ENCODE data around the gene DTL. TPM values are rescaled to one million over a fixed set of nuclear protein-coding genes. Genes with fewer than 3 reads are reported as not detected.

The DTL gene
- total RNA-seq, 1 donor from 2014 or later: 49.8 TPM

GRCh38 chr1:212082765-212083406 lies 47.3 kb downstream of the DTL start:
- intact Hi-C loops (cut with micrococcal nuclease): loop anchor here (5.0 kb wide), 1 partner anchor 44 kb away; no protein-coding TSS in a partner anchor

GRCh38 chr1:212089560-212090163 lies 54.1 kb downstream of the DTL start:
- intact Hi-C loops (cut with micrococcal nuclease): no loop called here

DNA sequence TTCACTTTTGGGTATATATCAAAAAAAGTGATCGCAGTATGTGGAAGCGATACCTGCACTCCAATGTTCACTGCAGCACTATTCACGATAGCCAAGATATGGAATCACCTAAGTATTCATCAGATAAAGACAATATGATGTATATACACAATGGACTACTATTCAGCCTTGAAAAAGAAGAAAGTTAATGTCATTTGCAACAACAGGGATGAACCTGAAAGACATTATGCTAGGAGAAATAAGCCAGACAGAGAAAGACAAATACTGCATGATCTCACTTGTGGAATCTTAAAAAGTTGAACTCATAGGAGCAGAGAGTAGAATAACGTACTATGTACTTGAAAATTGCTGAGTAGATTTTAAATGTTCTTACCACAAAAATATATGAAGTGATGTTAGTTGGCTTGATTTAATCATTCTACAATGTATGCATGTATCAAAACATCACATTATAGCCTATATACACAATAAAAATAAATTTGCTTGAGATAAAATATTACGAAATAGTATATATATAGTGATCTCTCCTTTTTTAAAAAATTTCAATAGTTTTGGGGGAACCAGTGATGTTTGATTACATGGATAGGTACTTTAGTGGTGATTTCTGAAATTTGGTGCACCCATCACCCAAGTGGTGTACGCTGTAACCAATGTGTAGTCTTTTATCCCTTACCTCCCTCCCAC lies 56.0 kb downstream of the DTL start:
- intact Hi-C loops (cut with micrococcal nuclease): no loop called here

DNA sequence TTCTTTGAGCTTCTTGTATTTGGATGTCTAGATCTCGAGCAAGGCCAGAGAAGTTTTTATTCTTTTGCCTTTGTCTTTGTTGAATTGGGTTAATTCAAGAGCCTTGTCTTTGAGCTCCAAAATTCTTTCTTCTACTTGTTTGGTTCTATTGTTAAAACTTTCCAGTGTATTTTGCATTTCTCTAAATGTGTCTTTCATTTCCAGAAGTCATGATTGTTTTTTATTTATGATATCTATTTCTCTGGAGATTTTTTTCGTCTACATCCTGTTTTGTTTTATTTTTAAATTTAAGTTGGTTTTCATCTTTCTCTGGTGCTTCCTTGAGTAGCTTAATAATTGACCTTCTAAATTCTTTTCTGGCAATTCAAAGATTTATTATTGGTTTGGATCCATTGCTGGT lies 61.8 kb downstream of the DTL start:
- intact Hi-C loops (cut with micrococcal nuclease): no loop called here

DNA sequence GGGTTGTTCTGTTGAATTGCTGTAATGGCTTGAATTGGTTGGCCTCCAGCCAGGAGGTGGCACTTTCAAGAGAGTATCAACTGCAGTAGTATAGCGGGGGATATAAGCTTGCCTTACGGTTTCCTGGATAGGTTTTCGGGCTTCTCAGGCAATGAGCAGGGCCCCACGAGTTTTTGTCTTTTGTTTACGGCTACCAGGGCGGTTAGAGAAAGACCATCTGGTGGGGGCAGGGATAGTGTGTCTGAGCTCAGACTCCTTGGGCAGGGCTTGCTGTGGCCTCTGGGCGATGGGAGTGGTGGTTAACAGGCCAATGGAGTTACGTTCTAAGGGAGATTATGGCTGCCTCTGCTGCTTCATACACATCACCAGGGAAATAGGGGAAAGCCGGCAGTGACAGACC lies 62.8 kb downstream of the DTL start:
- intact Hi-C loops (cut with micrococcal nuclease): no loop called here

GRCh38 chr1:212098771-212099170 lies 63.2 kb downstream of the DTL start:
- intact Hi-C loops (cut with micrococcal nuclease): no loop called here

GRCh38 chr1:212101251-212101650 lies 65.7 kb downstream of the DTL start:
- intact Hi-C loops (cut with micrococcal nuclease): no loop called here

DNA sequence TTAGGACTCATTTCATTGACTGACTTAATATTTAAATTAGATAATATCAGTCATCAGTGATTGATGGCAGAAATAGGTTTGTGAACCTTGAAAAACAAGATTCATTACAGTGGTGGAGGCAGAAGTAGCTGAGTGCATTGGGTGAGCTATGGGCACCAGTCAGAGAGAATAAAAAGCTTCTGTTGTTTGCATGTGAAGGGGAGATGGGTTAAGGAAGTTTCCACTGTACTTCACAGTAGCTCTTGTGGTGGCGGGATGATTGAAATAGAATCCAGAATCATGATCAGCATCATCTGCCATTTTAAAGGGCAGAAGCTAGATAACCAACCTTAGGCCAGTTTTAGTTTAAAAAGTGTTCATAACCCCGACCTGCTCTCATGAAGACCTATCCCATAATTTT lies 66.2 kb downstream of the DTL start:
- intact Hi-C loops (cut with micrococcal nuclease): no loop called here

DNA sequence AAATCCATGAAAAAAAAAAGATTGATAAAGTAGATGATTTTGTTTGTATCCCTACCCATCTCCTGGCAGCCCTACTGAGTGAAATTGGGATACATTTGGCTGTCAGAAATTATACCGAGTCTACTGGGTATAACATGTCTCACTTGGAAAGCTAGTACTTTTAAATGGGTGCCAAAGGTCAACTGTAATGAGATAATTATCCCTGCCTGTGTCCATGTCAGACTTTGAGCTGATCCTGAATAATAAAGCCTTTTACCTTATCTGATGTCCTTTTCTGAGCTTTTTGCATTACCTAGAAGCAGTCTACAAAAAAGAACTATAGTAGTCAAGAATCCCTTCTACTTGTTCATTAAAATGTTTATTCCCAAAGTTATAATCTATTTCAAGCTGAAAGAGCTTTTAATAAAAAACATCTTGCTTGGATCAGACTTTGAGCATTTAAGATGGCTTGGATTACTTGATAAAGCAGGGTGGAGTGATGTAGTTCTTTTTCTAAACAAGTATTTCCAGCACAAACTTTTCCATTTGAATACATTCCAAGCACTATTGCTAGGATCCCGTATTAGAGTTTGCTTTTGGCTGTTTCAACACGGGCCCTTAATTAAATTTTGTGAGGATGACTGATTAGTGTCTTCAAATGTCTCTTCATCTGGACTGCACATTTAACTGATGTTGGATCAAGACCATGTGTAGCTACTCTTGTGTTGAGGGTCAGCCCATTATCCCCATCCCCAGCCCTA lies 69.2 kb downstream of the DTL start:
- intact Hi-C loops (cut with micrococcal nuclease): loop anchor here (2.0 kb wide), 1 partner anchor 14 kb away; no protein-coding TSS in a partner anchor

GRCh38 chr1:212106286-212106792 lies 70.8 kb downstream of the DTL start:
- intact Hi-C loops (cut with micrococcal nuclease): no loop called here

DNA sequence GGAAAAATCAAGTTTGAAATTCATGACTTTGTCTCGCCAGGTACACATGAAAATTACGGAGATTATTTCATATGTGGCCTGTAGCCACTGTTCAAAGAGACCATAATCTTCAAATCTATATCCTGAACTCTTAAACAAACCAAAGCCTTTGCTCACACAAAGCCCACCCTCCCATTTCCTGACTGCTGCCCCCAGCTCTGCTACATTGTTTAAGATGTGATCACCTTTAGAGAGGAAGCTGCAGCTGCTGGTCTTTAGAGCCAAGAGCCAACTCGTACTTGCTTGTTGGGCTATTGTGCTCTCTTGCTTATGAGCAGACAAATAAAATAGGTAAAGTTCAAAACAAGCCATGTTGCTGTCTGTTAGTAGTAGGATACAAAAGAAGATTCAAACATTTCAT lies 71.9 kb downstream of the DTL start:
- intact Hi-C loops (cut with micrococcal nuclease): no loop called here

DNA sequence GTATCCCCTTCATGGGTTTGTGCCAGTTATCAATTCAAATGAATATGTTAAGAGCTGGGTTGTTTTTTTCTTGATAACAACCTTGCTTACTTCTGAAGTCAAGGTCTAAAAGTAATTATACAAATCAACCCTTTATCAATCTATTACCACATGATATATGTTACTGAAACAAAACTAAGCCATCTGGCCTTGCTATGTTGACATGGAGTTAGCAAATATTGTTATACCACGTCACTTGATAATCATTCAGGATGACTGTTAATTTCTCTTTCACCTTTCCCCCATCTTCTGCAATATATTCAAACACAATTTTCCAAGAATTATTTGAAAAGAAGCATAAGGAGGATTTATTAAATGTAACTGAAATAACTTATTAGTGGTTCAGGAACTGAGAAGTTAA lies 72.6 kb downstream of the DTL start:
- intact Hi-C loops (cut with micrococcal nuclease): no loop called here

DNA sequence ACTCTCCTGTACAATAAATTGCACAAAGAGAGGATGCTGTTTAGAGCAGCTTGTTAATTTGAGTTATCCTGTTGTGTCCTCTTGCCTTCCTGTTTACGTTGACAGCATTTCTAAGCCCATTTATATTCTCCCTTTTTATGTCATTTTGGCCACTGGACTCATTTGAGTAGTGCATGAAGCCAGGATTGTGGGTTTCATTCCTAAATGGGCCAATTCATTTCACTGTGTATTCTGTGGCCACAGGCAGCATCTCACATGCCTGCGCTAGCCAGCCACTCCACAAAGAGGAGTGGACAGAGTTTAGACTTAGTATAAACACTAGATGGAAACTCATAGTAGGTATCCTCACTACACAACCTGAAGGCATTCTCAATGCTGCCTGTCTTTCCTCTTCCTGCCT lies 73.4 kb downstream of the DTL start:
- intact Hi-C loops (cut with micrococcal nuclease): no loop called here

DNA sequence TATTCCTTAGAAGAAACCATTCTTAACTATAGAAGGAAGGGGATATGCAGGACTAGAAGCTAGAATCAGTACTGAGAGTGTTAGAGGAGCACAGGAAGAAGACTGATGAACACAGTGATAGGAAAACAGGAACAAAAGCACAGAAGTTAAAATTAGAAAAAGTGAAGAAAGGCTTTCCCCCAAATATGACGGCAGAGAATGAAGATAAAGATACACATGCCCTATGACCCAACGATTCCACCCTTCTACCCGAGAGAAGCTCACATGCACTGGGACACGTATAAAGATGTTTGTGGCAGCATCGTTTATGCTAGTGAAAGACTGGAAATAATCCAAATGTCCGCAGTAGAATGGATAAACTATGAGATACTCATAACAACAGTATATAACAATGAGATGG lies 74.2 kb downstream of the DTL start:
- intact Hi-C loops (cut with micrococcal nuclease): no loop called here

DNA sequence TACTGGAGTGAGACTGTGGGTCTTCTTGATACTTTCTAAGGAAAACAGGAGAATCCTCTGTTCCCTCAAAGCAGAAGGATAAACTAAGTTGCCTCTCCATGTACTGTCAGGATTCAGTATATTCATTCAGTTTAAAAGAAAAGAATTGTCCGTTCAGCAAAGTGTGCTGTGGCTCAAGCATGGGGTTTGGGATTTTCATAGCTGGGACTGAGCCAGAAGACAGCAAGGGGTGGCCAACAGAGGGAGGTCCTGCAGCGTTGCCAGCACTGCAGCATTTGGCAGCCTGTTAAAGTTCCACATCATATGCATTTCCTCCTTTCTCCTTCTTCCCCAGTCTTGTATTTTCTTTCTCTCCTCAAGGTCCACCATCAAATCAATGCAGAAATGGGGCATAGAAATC lies 75.1 kb downstream of the DTL start:
- intact Hi-C loops (cut with micrococcal nuclease): no loop called here

DNA sequence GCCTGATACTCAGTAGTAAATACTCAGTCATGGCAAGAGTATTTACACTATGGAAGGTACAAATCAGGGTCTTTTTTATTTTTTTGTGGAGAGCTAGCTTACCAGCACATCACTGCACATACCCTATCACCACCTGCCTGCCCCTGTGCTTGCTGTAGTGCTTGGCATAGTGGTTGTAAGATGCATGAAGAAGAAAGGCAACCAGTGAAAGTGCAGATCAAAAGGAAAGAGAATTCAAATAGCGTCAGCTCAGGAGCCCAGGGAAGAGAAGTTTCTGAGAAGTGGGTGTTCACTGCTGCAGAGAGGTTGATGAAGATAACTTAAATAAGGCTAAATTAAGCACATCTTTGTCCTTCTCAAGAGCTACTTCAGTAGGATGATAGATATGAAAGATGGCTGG lies 76.0 kb downstream of the DTL start:
- intact Hi-C loops (cut with micrococcal nuclease): no loop called here

GRCh38 chr1:212113706-212114105 lies 78.2 kb downstream of the DTL start:
- intact Hi-C loops (cut with micrococcal nuclease): no loop called here

DNA sequence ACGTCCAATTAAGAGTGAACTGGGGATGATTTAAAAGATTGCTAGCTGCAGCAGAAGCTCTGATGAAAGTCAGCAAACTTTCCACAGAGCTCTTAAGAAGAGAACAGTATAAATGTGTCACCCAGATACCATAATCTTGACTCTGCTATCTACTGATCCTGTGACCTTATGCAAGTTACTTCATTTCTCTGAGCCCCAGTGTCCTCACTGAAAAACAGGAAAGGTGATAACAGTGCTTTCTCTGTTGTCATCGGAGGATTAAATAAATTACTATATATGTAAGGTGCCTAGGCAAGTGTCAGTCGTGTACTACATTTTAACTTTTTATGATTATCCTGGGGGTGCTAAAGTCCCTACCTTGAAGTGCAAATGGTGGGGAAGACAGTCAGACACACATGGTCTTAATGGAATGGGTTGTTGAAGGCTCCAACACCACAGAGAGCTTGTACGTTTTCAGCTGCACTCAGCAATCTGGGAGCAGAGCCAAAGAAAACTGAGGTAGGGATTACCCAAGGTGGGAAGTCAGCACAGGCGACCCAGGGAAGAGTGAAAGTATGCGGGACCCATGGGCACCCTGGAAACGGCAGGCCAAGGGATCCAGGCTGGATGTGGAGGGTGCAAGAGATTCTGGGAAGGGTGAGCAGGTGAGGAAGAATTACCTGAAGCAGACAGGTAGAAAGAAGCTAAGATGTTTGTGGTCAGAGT lies 82.8 kb downstream of the DTL start:
- intact Hi-C loops (cut with micrococcal nuclease): loop anchor here (2.0 kb wide), 1 partner anchor 14 kb away; no protein-coding TSS in a partner anchor

- intact Hi-C loops (cut with micrococcal nuclease): loop anchor here (2.0 kb wide), 1 partner anchor 14 kb away; no protein-coding TSS in a partner anchor
These were observed 83.3 kb downstream of the DTL start for GRCh38 chr1:212118872-212119260.

DNA sequence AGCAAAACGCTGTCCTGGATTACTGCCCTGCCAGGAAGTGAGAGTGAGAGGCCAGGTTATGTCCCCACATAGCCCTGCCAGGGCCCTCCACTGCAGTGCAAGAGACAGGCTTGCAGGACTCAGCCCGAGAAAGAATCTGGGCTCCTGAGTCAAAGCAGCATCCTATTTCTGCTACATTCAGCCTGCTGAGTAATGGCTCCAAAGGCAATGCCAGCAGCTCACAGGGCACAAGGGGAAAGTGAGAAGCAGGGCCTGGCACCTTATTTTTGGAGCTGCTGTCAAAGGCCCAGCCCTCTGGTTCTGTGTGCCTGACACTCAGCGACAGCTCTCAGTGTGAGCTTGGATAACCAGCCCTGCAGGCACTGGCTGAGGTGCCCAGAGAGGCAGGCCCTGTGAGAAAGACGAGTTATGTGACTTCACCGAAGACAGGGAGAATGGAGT lies 83.9 kb downstream of the DTL start:
- intact Hi-C loops (cut with micrococcal nuclease): loop anchor here (2.0 kb wide), 1 partner anchor 15 kb away; no protein-coding TSS in a partner anchor

DNA sequence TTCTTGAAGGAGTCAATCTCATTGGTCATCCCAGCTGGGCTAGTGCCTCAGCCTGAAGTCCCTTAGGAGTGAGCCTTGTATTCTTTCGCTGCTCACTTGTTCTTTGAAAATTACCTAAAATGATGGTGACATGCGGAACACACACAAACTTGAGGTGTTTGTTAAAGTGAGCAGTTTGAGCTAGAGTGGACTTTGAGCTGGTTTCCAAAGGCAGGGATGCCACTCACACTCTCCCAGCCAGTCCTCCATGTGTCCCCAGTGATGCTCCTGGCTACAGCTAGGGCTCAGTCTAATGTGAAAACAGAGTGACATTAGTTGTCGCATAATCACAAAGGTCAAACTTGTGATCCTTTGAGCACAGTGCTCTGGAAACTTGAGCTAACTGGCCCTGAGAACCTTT lies 84.3 kb downstream of the DTL start:
- intact Hi-C loops (cut with micrococcal nuclease): loop anchor here (1.0 to 2.0 kb wide), 2 partner anchors 15 to 62 kb away; no protein-coding TSS in a partner anchor

All from T-helper 1 cell treated with Interleukin-12 subunit alpha and Interleukin-12 subunit beta and Interleukin-4 antibody, amounts not matched to agents 30 ng/mL and 1 ng/mL, for 36 hours (primary cell).